HG03558 (cell line): ENCODE results near the gene BOK.

Source experiments
- ATAC-seq: cut with Tn5 transposase; IDR thresholded peaks from one replicate; pipeline ENCODE4 v1.9.1; 2021; ENCODE audit warnings: moderate number of reproducible peaks; ENCODE audit not compliant: unreplicated experiment; ENCODE audit errors: extremely low read depth

Gene BOK

DNA sequence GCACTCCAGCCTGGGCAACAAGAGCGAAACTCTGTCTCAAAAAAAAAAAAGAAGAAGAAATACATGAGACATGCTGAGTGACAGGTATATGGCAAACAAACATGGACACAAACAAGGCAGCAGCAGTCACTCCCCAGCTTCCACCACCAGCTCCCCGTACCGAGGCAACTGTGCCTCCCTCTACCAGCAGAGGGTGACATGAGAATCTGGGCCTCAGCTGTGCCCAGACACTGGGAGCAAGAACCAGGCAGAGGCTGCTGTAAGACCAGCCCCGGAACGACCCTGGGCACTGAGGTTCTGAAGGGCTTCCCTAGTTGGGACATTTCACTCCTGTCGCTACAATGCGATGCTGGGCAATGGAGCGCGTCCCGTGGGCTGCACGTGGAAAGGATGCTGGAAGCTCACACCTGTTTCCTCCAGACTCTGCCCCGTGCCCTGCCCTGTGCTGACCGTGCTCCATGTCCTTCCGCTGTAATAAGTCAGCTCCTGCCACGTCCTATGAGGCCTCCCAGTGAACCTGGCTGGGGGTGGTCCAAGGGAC is 37.1 kb downstream of the BOK start:
- no peak for ATAC-seq

DNA sequence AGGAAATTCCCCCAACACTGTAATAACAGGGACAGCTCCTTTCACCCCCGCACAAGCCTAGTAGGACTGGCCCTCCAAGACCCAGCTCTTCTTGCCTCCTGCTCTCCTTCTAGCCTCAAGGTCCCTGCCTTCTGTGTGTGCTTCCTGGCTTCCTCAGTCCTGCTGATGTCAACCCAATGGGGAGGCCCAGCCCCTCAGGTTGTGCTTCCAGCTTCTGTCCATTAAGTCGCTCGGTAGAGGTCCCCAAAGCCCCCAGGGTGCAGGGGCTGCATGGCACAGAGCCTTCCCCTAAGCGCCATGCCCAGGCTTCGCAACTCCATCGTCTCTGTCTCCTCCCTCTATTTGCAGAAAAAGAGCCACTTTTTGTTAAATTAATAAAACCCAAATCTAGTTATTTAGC is 39.0 kb downstream of the BOK start:
- no peak for ATAC-seq

DNA sequence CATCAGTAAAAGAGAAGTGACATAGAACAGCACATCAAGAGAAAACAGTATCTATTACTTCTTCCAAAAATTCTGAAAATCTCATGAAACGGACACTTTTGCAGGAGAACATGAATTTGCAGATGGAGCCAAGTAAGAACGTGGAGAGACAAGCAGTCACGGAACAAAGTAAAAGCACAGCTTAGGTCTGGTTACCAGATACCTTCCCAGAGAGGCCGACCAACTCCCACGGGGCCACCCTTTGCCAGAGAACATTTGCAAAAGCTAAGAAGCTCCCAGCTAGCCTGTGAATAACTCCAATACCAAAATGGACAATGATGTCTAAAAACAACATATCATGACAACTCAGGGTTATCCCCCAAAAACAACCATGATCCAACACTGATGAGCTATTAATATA is 39.5 kb downstream of the BOK start:
- no peak for ATAC-seq

DNA sequence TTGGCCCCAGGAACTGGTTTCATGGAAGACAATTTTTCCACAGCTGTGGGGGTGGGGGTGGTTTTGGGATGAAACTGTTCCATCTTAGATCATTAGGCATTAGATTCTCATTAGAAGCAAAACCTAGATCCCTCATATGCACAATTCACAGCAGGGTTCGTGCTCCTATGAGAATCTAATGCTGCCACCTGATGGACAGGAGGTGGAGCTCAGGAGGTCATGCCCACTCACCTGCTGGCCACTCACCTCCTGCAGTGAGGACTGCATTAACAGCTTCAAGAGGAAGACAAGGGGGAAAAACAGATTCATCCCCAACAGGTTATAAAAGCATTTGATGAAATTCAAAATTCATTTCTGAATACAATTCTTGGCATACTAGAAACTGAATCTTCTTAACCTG is 39.9 kb downstream of the BOK start:
- ATAC-seq, result no peak

DNA sequence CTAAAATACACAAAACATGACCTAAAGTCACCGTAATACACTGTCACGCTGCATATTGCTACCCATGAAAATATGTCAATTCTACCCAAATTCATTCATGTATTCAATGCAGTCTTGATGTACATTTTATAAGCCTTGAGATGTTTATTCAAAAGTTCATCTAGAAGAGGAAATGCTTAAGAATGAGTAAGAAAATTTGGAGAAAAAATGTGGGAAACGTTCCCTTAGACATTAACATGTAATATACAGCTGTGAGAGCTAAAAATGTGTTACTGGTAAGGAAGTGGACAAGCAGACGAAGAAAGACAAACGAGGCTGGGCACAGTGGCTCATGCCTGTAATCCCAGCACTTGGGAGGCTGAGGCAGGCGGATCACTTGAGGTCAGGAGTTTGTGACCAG is 41.1 kb downstream of the BOK start:
- ATAC-seq, result no peak

DNA sequence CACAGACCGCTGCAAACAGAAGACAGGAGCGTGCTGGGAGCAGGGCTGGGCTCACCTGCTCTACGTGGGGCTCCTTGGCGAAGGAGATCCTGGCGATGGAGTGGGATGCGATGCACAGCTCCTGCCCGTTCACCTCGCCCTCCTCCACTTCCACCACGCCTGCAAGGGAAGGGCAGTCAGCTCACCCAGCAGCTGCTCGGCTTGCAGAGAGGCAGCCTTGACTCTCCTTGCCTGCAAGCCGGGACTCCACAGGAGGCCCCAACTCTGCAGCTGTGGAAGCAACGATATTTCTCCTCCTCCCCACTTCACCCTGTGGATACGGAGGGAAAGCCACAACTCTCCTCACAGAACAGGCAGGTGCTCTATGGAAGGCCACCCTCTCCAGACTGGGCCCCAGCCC is 43.3 kb downstream of the BOK start:
- no peak for ATAC-seq

DNA sequence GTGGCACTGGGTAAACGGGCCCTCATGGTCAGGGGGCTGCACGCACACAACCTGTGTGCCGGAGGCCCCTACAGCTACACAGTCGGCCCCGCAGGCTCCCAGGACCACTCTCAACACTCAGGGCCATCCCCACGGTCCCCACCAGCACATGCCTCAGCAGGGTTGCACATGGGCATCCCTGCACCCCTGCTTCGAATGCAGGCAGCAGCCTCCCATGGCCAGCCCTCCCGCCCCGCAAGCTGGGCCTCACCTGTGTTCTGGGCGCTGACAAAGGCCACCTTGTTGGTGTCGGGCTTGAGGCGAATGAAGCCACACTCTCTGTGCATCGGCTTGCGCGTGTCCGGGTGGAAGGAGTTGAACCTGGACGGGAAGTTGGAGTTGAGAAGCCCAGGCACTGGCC is 44.2 kb downstream of the BOK start:
- ATAC-seq, result no peak

DNA sequence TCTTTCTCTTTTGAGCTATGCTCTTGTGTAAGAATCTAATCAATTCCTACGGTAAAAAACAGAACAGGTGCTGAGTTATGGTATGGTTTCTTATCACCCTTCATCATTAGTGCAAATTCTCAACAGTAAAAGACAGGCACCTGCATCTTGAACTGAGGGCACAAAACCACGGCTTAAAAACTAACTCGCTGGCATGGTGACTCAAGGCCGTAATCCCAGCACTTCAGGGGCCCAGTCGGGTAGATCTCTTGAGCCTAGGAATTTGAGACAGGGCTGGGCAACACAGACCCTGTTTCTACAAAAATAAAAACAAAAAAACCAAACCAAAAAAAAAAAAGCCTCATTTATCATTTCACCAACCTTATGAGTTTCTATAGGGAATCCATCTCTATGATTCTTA is 45.1 kb downstream of the BOK start:
- no peak for ATAC-seq

DNA sequence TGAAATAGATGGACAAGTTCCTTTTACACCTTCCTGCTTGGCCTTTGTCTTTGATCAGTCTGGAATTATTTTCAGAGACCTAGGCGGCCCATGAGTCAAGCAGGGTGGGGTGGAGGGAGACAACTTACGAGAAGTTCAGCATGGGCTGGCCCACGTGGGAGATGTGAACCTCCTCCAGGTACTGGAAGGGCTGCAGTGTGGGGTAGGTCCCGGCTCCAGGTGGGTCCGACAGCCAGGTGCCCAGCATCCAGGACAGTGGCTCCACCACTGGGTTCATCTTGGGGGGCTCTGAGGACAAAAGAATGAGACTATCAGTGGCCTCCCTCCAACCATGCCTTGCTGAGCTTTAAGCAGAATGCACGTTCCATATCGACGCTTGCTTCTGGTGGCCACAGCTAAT is 47.6 kb downstream of the BOK start:
- ATAC-seq, result no peak

DNA sequence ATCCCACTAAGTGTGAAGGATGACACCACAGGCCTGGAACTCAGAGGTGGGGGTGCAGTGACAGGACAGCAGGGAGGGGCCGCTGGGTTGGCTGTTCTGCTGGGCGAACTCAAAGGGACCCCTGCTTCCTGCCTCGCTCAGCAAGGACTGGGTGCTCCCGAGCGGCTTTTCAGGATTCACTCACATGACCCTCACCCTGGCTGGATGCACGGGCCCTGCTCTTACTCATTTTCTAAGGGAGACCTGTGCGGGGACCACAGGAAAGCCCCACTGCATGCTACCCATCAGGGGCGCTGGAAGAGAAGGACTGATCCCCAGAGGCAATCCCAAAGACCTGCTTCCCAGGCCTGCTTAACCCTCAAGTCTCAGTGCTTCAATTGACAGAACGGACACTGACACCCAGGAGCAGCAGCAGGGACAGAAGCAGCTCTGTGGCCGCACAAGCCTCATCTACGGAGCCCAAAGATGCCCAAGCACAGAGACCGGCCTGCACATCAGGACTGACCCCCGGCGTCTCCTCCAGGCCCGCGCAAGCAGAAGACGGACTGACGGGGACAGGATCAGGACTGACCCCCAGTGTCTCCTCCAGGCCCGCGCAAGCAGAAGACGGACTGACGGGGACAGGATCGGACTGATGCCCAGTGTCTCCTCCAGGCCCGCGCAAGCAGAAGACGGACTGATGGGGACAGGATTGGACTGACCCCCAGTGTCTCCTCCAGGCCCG is 48.8 kb downstream of the BOK start:
- no peak for ATAC-seq

DNA sequence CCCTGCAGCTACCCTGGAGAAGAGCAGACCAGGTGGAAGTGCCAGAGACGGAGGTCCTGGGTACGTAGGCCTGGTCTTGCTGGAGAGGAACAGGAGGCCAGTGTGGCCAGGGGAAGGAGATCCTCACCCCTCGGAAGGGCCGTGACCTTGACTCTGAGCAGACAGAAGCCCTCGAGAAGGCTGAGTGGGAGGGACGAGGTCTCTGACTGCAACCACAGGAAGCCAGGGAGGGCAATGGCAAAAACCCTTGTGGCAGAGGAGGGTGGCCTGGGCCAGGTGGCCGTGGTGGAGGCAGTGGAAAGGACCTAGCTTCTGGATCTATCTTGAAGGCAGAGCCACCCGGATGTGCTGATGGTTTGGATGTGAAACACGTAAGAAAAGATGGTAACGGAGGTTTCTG is 50.3 kb downstream of the BOK start:
- ATAC-seq, result no peak

DNA sequence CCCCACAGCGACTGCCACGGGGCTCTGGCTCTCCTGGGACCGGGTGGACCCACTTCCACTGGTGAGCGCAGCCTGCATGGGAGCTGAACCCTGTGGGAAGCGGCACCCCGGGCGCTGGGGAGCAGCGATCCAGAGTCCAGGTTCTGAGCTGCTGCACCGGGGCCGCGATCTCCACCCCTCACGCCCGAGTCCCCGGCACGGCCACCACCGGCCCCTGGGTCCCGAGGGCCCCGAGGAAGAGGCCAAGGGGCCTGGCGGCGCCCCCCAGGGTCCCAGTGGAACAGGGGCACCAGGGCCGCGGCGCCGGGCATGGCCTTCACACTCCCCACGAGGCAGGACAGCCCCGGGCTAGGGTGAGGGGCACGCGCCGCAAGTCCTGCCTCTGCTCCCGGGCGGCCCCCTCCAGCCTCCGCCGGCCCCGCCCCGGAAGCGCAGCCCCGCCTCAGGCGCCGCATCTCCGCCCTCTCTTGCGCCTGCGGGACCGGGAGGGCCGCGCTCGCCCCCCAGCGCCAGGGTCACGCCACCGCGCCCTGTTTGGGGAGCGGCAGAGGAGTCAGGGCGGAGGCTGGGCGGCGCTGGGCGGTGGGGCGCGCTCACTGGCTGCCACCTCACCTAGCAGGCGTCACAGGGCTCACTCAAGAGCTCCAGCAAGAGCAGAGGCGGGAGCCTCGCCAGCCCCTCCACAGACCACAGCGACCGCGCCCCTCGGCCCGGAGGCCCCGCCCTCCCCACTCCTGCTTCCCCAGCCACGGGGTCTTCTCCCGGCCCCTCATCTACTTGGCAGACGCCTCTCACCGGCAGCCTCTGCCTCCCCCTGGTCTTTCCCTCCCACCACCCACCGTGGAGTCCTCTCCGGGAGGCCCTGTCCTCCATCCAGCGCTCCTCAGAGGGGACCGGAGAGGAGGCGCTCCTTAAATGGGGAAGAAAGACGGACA is 51.6 kb downstream of the BOK start:
- peak; percentile 85 for ATAC-seq

DNA sequence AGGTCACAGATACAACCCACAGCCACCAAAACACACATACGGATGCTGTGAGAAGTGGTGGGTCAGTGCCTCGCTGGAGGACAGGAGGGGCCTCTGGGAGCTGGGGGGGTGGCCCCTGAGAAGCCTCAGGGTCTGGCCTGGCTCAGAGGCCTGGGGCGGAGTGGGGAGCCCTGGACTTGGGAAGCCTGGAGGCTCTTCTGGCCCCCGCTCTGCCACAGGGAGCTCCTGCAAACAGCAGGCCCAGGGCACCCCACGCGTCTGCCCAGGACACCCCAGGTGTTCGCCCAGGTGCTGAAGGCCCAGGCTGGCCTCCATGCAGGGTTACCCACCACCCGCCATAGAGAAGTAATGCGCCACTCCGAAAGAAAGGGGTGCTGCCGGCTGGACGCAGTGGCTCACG is 52.5 kb downstream of the BOK start:
- no peak for ATAC-seq

DNA sequence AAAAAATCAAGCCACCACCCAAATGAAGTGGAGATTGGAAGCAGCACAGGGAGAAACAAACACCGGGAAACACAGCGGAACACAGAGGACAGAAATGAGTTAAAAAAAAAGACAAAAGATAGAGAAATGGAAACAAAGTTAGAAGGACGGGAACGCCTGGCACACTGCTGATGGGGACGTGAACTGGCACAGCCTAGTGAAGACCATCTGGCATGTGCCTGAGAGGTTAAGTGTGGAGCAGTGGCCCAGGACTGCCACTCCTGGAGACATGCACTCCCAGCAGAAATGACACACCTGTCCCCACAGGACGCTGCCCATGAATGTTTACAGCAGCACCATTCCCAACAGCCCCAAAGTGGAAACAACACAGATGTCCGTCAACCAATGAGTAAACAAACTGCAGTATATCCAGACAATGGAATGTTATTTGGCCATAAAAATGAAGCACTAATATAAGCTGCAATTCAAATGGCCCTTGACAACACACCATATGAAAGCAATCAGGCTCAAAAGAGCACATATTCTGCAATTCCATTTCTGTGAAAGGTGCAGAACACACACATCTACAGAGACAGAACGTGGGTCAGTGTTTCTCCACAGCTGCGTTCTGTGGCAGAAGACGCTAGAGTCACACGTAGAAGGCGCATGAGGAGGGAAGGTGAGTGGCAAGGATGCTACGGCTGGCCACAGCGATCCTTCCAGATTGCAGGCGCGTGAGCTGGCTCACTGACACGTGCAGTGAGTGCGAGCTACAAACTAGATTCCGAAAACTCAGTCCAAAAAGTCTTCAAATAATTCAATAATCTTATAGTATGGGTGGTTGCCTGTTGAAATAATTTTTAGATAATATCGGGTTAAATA is 53.8 kb downstream of the BOK start:
- no peak for ATAC-seq

DNA sequence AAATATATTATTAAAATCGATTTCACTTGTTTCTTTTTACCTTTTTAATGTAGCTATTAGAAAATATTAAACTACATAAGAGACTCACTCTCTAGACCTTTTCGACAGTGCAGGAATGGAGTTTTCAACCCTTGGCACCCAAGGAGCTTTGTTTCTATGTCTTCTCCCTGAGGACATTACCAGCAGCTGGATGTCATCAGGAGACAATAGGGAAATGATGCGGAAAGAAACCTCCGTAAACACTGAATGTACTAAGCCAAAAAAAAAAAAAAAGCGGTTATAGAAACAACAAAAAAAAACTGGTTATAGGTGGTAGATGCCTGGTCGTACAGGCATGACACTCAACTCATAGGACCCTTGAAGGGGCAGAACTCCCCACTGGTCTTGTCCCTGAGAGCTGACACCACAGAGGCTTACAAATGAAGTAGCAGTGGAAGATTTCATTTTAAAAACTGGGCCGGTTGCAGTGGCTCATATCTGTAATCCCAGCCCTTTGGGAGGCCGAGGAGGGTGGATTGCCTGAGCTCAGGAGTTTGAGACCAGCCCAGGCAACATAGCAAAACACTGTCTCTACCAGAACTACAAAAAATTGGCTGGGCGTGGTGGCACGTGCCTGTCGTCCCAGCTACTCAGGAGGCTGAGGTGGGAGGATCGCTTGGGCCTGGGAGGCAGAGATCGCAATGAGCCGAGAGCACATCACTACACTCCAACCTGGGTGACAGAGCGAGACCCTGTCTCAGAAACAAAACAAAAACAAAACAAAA is 54.7 kb downstream of the BOK start:
- ATAC-seq, result no peak

DNA sequence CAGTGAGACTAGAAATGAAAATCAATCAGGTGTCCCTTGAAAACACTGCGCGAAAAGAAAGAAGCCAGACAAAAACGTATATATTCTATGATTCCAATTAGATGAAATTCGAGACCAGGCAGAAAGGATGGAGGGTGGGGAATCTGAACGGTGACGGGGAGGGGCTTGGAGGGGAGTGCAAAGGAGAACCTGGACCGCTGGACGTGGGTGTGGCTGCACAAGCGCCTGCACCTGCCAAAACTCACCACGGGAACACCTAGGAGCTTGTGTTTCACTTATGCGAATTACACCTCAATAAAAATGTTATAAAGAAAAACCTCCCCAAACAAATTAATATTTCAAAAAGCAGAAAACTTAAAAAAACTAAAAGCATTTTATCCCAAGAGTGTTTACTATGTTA is 56.5 kb downstream of the BOK start:
- no peak for ATAC-seq

DNA sequence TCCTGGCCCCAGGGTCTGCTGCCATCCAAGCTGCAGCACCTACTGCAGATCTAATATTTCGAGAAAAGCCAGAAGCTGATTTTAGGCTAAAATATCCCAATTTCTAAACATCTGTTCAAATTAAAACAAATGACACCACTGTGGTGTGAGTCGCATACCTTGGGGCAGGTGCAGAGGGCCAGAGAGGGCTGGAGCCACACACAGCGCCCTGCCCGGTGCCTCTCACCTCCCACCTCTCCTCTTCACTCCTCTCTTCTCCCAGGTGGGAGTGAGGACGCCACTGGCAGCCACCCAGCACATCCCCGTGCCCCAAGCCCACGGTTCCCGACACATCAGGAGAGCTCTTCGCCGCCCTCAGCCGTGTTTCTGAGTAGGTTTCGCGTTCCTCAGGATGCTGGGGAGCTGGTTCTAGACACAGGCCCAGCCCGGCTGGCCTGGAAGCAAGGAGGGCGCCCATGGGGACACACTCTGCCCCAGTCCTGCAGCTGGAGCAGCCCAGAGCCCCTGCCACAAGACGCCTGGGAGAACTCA is 57.0 kb downstream of the BOK start:
- no peak for ATAC-seq

DNA sequence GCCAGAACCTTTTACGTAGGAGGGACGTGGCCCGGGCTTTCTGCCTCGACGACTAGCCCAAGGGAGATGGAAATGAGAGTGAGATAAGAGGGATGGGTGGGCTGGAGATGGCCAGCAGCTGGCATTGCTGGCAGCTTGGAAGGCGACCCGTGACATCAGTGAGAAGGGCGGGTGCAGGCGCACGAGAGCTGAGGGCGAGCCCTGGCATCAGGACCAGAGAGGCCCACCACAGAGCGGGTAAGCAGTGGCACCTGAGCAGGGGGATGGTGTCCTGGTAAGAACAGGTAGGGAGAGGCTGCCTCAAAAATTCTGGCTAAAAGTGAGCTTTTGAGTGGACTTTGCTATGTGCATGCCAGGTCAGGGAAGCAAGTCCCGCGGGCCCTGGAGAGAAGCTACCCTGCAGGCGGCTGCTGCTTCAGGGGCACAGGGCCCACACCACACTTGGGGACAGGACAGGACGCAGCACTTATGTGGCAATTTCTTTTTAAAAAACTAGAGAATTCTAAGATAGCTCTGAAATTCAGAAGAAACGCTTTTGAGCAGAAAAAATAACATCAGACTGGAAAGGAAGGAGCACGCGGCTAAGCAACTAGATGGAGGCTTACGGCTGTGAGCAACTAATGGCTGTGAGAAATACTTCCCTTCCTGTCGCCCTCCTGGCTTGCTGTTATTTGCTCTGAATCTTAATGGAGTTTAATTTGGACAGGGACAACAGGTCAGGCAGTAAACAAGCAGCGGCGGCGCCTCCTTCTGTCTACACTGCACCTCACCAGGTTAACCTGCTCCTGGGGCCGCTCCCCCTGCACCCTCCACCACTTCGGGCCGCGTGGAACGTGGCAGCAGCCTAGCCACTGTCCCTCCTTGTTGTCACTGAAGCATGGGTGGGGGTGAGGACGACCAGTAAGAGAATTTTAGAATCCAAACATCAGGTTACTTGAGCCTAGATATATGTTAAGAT is 57.9 kb downstream of the BOK start:
- ATAC-seq, result no peak
